H9 (cell line): ENCODE results near the gene ZFTA. TPM values are rescaled to one million over a fixed set of nuclear protein-coding genes. Genes with fewer than 3 reads are reported as not detected.

Experiments
- DNase-seq: peaks from one replicate; pipeline ENCODE4 v3.0.0-alpha.2; 2017
- H2AFZ ChIP-seq: one replicate; pipeline ENCODE4 v1.6.1; 2013; ENCODE audit warnings: mild to moderate bottlenecking, low read length, control low read depth, moderate library complexity
- H2AK5ac ChIP-seq: 2 replicates; pipeline ENCODE4 v1.6.1; 2013; ENCODE audit warnings: low read length, control low read depth, mixed read lengths; ENCODE audit not compliant: insufficient read length
- H2BK120ac ChIP-seq: one replicate; pipeline ENCODE4 v1.6.1; 2013; ENCODE audit warnings: low read depth, mild to moderate bottlenecking, low read length, control low read depth, inconsistent platforms; ENCODE audit not compliant: poor library complexity, severe bottlenecking
- H2BK12ac ChIP-seq: 2 replicates; pipeline ENCODE4 v1.6.1; 2013; ENCODE audit warnings: low read length, control low read depth, mixed read lengths, low read depth; ENCODE audit not compliant: insufficient read length
- H2BK15ac ChIP-seq: 2 replicates; pipeline ENCODE4 v1.6.1; 2013; ENCODE audit warnings: low read depth, low read length, control low read depth
- H2BK20ac ChIP-seq: one replicate; pipeline ENCODE4 v1.6.1; 2013; ENCODE audit warnings: low read depth, mild to moderate bottlenecking, low read length, control low read depth, inconsistent platforms; ENCODE audit not compliant: poor library complexity, severe bottlenecking
- H2BK5ac ChIP-seq: 2 replicates; pipeline ENCODE4 v1.6.1; 2013; ENCODE audit warnings: low read length, control low read depth, mixed read lengths; ENCODE audit not compliant: insufficient read length
- H3K14ac ChIP-seq: 2 replicates; pipeline ENCODE4 v1.6.1; 2013; ENCODE audit warnings: low read length, control low read depth; ENCODE audit not compliant: insufficient read depth
- H3K18ac ChIP-seq: 2 replicates; pipeline ENCODE4 v1.6.1; 2013; ENCODE audit warnings: low read depth, mild to moderate bottlenecking, mixed read lengths, low read length, control low read depth; ENCODE audit not compliant: insufficient read length
- H3K23ac ChIP-seq: 2 replicates; pipeline ENCODE4 v1.6.1; 2013; ENCODE audit warnings: low read length, control low read depth, mixed read lengths, low read depth; ENCODE audit not compliant: insufficient read length
- H3K23me2 ChIP-seq: 2 replicates; pipeline ENCODE4 v1.6.1; 2013; ENCODE audit warnings: low read depth, mild to moderate bottlenecking, mixed read lengths, low read length, control low read depth; ENCODE audit not compliant: insufficient read length, poor library complexity, severe bottlenecking
- H3K27ac ChIP-seq: 2 replicates; pipeline ENCODE4 v1.5.1; 2013; ENCODE audit warnings: low read length, control low read depth, mixed read lengths, low read depth; ENCODE audit not compliant: insufficient read length
- H3K27me3 ChIP-seq: 2 replicates; pipeline ENCODE4 v1.6.1; 2013; ENCODE audit warnings: low read length, control low read depth, inconsistent platforms; ENCODE audit not compliant: insufficient read depth
- H3K4ac ChIP-seq: 2 replicates; pipeline ENCODE4 v1.6.1; 2013; ENCODE audit warnings: low read depth, mild to moderate bottlenecking, control low read depth, inconsistent platforms, low read length, moderate library complexity
- H3K4me1 ChIP-seq: 2 replicates; pipeline ENCODE4 v1.6.1; 2013; ENCODE audit warnings: low read length, control low read depth, inconsistent platforms; ENCODE audit not compliant: insufficient read depth
- H3K4me2 ChIP-seq: 2 replicates; pipeline ENCODE4 v1.6.1; 2013; ENCODE audit warnings: low read length, control low read depth, mixed read lengths; ENCODE audit not compliant: insufficient read length, insufficient read depth
- H3K56ac ChIP-seq: 2 replicates; pipeline ENCODE4 v1.6.1; 2013; ENCODE audit warnings: low read depth, mild to moderate bottlenecking, mixed read lengths, low read length, control low read depth; ENCODE audit not compliant: insufficient read length
- H3K79me1 ChIP-seq: 2 replicates; pipeline ENCODE4 v1.6.1; 2013; ENCODE audit warnings: low read depth, mild to moderate bottlenecking, moderate library complexity, low read length, control low read depth, inconsistent platforms; ENCODE audit not compliant: insufficient read depth, poor library complexity, severe bottlenecking
- H3K79me2 ChIP-seq: 2 replicates; pipeline ENCODE4 v1.6.1; 2013; ENCODE audit warnings: low read length, control low read depth, inconsistent platforms; ENCODE audit not compliant: insufficient read depth
- H3K9ac ChIP-seq: 2 replicates; pipeline ENCODE4 v1.6.1; 2013; ENCODE audit warnings: low read length, control low read depth, mixed read lengths; ENCODE audit not compliant: insufficient read length; ENCODE audit errors: extremely low read depth
- H3K9me3 ChIP-seq: one replicate; pipeline ENCODE4 v1.6.1; 2013; ENCODE audit warnings: low read depth, low read length, inconsistent platforms; ENCODE audit not compliant: control insufficient read depth
- H3T11ph ChIP-seq: one replicate; pipeline ENCODE4 v1.6.1; 2013; ENCODE audit warnings: mild to moderate bottlenecking, low read length, control low read depth, inconsistent platforms
- H4K20me1 ChIP-seq: one replicate; pipeline ENCODE4 v1.6.1; 2013; ENCODE audit not compliant: control insufficient read depth, insufficient read length, insufficient read depth
- H4K5ac ChIP-seq: 2 replicates; pipeline ENCODE4 v1.6.1; 2013; ENCODE audit warnings: low read depth, mild to moderate bottlenecking, mixed read lengths, low read length, control low read depth; ENCODE audit not compliant: insufficient read length
- H4K8ac ChIP-seq: replicated peaks from 2 replicates; pipeline ENCODE4 v1.6.1; 2013; ENCODE audit warnings: low read length, control low read depth, mixed read lengths, low read depth; ENCODE audit not compliant: insufficient read length
- H4K91ac ChIP-seq: 2 replicates; pipeline ENCODE4 v1.6.1; 2013; ENCODE audit warnings: low read depth, mild to moderate bottlenecking, moderate library complexity, mixed read lengths, low read length, control low read depth; ENCODE audit not compliant: insufficient read length
- H3K27ac Mint-ChIP-seq, 3 experiments: 2 replicates in 2 of 3; 3 replicates in 1 of 3; pipeline ENCODE4 v1.8.0; 2020 to 2021; ENCODE audit warnings: mixed read lengths in 3 of 3, mild to moderate bottlenecking in 1 of 3, moderate library complexity in 1 of 3
- H3K27me3 Mint-ChIP-seq: 2 replicates; pipeline ENCODE4 v1.8.0; 2021; ENCODE audit warnings: low read depth, mild to moderate bottlenecking, moderate library complexity, mixed read lengths
- H3K36me3 Mint-ChIP-seq, 3 experiments: 2 replicates in 2 of 3; 3 replicates in 1 of 3; pipeline ENCODE4 v1.8.0; 2020 to 2021; ENCODE audit warnings: low read depth in 3 of 3, mixed read lengths in 3 of 3; ENCODE audit not compliant: insufficient read depth in 1 of 3
- H3K4me1 Mint-ChIP-seq, 2 experiments: 2 replicates each; pipeline ENCODE4 v1.8.0; 2020; ENCODE audit warnings: mixed read lengths in 2 of 2
- H3K4me3 Mint-ChIP-seq, 2 experiments: 2 replicates in 1 of 2; 3 replicates in 1 of 2; pipeline ENCODE4 v1.8.0; 2020 to 2021; ENCODE audit warnings: mild to moderate bottlenecking in 2 of 2, mixed read lengths in 2 of 2, moderate library complexity in 1 of 2
- H3K9me3 Mint-ChIP-seq, 2 experiments: 2 replicates in 1 of 2; 3 replicates in 1 of 2; pipeline ENCODE4 v1.8.0; 2020; ENCODE audit warnings: mild to moderate bottlenecking in 2 of 2, mixed read lengths in 2 of 2, moderate library complexity in 1 of 2
- CTCF ChIP-seq: fragments of 200-600 bp; sonication (generic); conservative IDR thresholded peaks from 3 replicates; pipeline ENCODE4 v1.8.0; 2021; ENCODE audit warnings: antibody characterized with exemption, mild to moderate bottlenecking
- WGBS: extraction: QIAGEN DNeasy Blood & Tissue Kit; methylation state at CpG from one replicate; pipeline ENCODE4 v1.1.7; 2013; ENCODE audit warnings: missing lambda C conversion rate, low lambda C conversion rate, mixed read lengths; ENCODE audit not compliant: insufficient read length; ENCODE audit errors: extremely low coverage; 5-methylcytosine and 5-hydroxymethylcytosine counted together
- total RNA-seq: library from RNA; stranded (reverse); gene quantifications from 2 replicates; pipeline ENCODE4 v1.2.1, GENCODE V29; 2021

The ZFTA gene
- total RNA-seq, 1 experiment from 2014 or later: 48.2 TPM

DNA sequence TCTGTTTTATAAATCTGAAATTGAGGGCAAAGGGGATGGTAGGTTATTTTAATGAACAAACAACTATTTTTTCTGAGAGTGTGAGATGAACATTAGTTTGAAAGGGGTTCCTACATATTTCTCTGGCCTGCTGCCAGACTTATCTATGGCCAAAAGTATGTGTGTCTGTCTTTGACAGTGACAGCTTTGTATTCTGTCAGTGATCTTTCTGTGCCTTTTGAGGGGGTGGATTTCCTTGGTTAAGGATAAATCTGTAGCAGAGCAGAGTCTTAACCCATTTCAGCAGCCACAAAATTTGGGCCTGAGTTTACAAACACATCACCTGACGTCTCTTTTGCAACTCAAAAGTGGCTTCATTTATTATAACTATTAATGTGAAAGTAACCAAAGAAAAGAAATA is 30.9 kb downstream of the ZFTA start:
- Mint-ChIP-seq H3K9me3 (no peaks in the 10 kb centered on the region), H3K4me1 (peaks cover 2 to 4% of the 10 kb centered on the region in 2 experiments), H3K36me3 (peaks cover 0 to 4% (median 0%) of the 10 kb centered on the region in 3 experiments; a peak in 1 of 7 replicates), H3K4me3 (no peak overlapping the region), H3K27me3 (no peaks in the 10 kb centered on the region), H3K27ac (peak overlapping the region in 1 of 3 experiments; percentile 56; a peak in 1 of 7 replicates)
- no peaks in the 10 kb centered on the region for H3K9me3 ChIP-seq
- WGBS: no CpG with 5 or more reads among the region's 1 CpG
- H2BK120ac ChIP-seq: no peak overlapping the region
- H3K14ac ChIP-seq: no peak overlapping the region
- no peaks in the 10 kb centered on the region for H3K27me3 ChIP-seq
- H3K23ac ChIP-seq: no peak overlapping the region
- no peak overlapping the region for H3K56ac ChIP-seq
- H3K4ac ChIP-seq: no peak overlapping the region
- H4K5ac ChIP-seq: no peak overlapping the region
- H3T11ph ChIP-seq: no peak overlapping the region
- no peaks in the 10 kb centered on the region for H3K4me1 ChIP-seq
- H2BK20ac ChIP-seq: no peak overlapping the region
- no peaks in the 10 kb centered on the region for H4K20me1 ChIP-seq
- no peak overlapping the region for H2AFZ ChIP-seq
- H2AK5ac ChIP-seq: no peak overlapping the region
- TF ChIP-seq CTCF: no peak
- H3K4me2 ChIP-seq: no peak overlapping the region
- H4K8ac ChIP-seq: no peak overlapping the region
- H4K91ac ChIP-seq: no peak overlapping the region
- H3K23me2 ChIP-seq: no peaks in the 10 kb centered on the region
- H3K27ac ChIP-seq: no peak overlapping the region
- DNase-seq: no peak
- H3K9ac ChIP-seq: no peak overlapping the region
- H3K79me2 ChIP-seq: peaks cover 2% of the 10 kb centered on the region; the same call in 1 of the 2 replicates
- no peak overlapping the region for H2BK12ac ChIP-seq
- no peaks in the 10 kb centered on the region for H3K79me1 ChIP-seq
- no peak overlapping the region for H2BK5ac ChIP-seq
- H3K18ac ChIP-seq: no peak overlapping the region
- no peak overlapping the region for H2BK15ac ChIP-seq
